Fibroblast of lung (primary cell): ENCODE results near the gene SPATA6L. TPM values are rescaled to one million over a fixed set of nuclear protein-coding genes. Genes with fewer than 3 reads are reported as not detected.

Experiments
- DNase-seq, 2 donors: peaks; one replicate each; pipeline versions ENCODE4 v3.0.0 to v3.0.0-alpha.2; 2010; ENCODE audit warnings: low read depth in 2 of 2
- H2AFZ ChIP-seq: 2 replicates; pipeline ENCODE4 v1.5.1; 2012; ENCODE audit warnings: low read length, control low read depth, inconsistent platforms
- H3K27ac ChIP-seq: 2 replicates; pipeline ENCODE4 v1.5.1; 2011; ENCODE audit warnings: low read length, control low read depth; ENCODE audit not compliant: insufficient read depth
- H3K27me3 ChIP-seq: 2 replicates; pipeline ENCODE4 v1.5.1; 2011; ENCODE audit warnings: mild to moderate bottlenecking, low read length; ENCODE audit not compliant: control insufficient read depth, insufficient read depth
- H3K36me3 ChIP-seq: 2 replicates; pipeline ENCODE4 v1.5.1; 2011; ENCODE audit warnings: low read length; ENCODE audit not compliant: control insufficient read depth, insufficient read depth
- H3K4me1 ChIP-seq: 2 replicates; pipeline ENCODE4 v1.5.1; 2011; ENCODE audit warnings: low read length; ENCODE audit not compliant: control insufficient read depth, insufficient read depth; ENCODE audit errors: extremely low read depth
- H3K4me2 ChIP-seq: 2 replicates; pipeline ENCODE4 v1.5.1; 2011; ENCODE audit warnings: low read length, control low read depth; ENCODE audit not compliant: insufficient read depth; ENCODE audit errors: extremely low read depth
- H3K4me3 ChIP-seq, 4 experiments: fragments of 200-600 bp in 1 of 4; sonication (generic) in 1 of 4; replicated peaks in 1 of 4; 2 replicates each; pipeline ENCODE4 v1.5.1; 2011 to 2016; ENCODE audit warnings: low read length in 4 of 4, low read depth in 3 of 4, mild to moderate bottlenecking in 3 of 4, control low read depth in 2 of 4, inconsistent platforms in 1 of 4, mixed read lengths in 1 of 4; ENCODE audit not compliant: insufficient read depth in 1 of 4; ENCODE audit errors: control extremely low read depth in 1 of 4
- H3K79me2 ChIP-seq: 2 replicates; pipeline ENCODE4 v1.5.1; 2012; ENCODE audit warnings: mild to moderate bottlenecking, low read length, inconsistent platforms; ENCODE audit not compliant: control insufficient read depth, insufficient read depth
- H3K9ac ChIP-seq: 2 replicates; pipeline ENCODE4 v1.5.1; 2011; ENCODE audit warnings: mild to moderate bottlenecking, low read length, control low read depth; ENCODE audit not compliant: insufficient read depth
- H3K9me3 ChIP-seq: 2 replicates; pipeline ENCODE4 v1.5.1; 2012; ENCODE audit warnings: low read depth, low read length; ENCODE audit not compliant: control insufficient read depth, insufficient read depth
- H4K20me1 ChIP-seq: 2 replicates; pipeline ENCODE4 v1.5.1; 2011; ENCODE audit warnings: low read length; ENCODE audit not compliant: control insufficient read depth, insufficient read depth; ENCODE audit errors: extremely low read depth
- EZH2 ChIP-seq: IDR thresholded peaks from 2 replicates; pipeline ENCODE4 v1.5.1; 2012; ENCODE audit warnings: low read length, control low read depth, mild to moderate bottlenecking; ENCODE audit errors: missing control alignments
- polyA plus RNA-seq, 2 donors: library from polyadenylated mRNA; depleted of rRNA in 1 of 2; stranded (reverse) in 1 of 2; unstranded in 1 of 2; fragments of >200 nt; gene quantifications; 2 replicates each; pipeline ENCODE4 v1.2.1, GENCODE V29; 2011 to 2012; ENCODE audit warnings: missing spikeins in 1 of 2
- total RNA-seq: library from RNA; depleted of rRNA; stranded (reverse); fragments of >200 nt; gene quantifications from 2 replicates; pipeline ENCODE4 v1.2.1, GENCODE V29; 2014
- TF ChIP-seq, protein P1 (sequence below), 2 donors: IDR thresholded peaks in 1 of 2; conservative IDR thresholded peaks in 1 of 2; 1 replicate in 1 of 2; 2 replicates in 1 of 2; pipeline ENCODE4 v1.5.1; 2011 to 2012; ENCODE audit warnings: low read length in 2 of 2, control low read depth in 1 of 2, inconsistent platforms in 1 of 2, low read depth in 1 of 2, mild to moderate bottlenecking in 1 of 2

The SPATA6L gene
- total and polyA plus RNA-seq, 2 donors (not counting 1 experiment from before 2014, with no cell fraction given), result 0.54 to 1.2 TPM

DNA sequence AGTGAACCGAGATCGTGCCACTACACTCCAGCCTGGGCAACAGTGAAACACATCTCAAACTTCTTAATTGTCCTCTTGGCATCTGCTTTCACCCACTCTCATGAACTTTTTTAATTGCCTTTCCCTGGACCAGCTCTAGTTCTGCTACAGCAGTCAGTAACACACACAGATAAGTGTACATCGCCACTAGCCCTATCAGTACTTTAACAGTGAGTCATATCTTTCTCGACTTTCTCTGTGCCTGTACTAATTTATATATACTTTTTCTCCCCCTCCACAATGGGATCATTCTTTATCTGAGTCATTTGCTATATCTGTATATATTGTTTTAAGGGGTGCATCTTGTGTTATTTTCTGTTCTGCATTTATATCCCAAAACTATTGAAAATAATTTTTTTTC, 19.8 kb upstream of the SPATA6L start:
- Histone ChIP-seq H2AFZ (no peak overlapping the region), H3K27ac (no peak overlapping the region), H3K79me2 (peaks cover 20% of the 10 kb centered on the region), H3K9ac (no peak overlapping the region), H3K27me3 (no peaks in the 10 kb centered on the region), H3K4me2 (no peak overlapping the region), H3K4me1 (peaks cover 7% of the 10 kb centered on the region), H3K9me3 (no peaks in the 10 kb centered on the region), H3K36me3 (peaks cover 2% of the 10 kb centered on the region), H3K4me3 (no peak overlapping the region), H4K20me1 (no peaks in the 10 kb centered on the region)
- peak in 1 of 2 donors; percentile 53 for DNase-seq
- TF ChIP-seq EZH2, result no peak
- TF ChIP-seq, protein P1, sequence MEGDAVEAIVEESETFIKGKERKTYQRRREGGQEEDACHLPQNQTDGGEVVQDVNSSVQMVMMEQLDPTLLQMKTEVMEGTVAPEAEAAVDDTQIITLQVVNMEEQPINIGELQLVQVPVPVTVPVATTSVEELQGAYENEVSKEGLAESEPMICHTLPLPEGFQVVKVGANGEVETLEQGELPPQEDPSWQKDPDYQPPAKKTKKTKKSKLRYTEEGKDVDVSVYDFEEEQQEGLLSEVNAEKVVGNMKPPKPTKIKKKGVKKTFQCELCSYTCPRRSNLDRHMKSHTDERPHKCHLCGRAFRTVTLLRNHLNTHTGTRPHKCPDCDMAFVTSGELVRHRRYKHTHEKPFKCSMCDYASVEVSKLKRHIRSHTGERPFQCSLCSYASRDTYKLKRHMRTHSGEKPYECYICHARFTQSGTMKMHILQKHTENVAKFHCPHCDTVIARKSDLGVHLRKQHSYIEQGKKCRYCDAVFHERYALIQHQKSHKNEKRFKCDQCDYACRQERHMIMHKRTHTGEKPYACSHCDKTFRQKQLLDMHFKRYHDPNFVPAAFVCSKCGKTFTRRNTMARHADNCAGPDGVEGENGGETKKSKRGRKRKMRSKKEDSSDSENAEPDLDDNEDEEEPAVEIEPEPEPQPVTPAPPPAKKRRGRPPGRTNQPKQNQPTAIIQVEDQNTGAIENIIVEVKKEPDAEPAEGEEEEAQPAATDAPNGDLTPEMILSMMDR (conservative IDR thresholded peaks at IDR 0.05 in 1 of 2, IDR thresholded peaks at IDR 0.05 in 1 of 2; ENCODE audit: low read depth in 1 of 2, low read length in 2 of 2), result no peak

DNA sequence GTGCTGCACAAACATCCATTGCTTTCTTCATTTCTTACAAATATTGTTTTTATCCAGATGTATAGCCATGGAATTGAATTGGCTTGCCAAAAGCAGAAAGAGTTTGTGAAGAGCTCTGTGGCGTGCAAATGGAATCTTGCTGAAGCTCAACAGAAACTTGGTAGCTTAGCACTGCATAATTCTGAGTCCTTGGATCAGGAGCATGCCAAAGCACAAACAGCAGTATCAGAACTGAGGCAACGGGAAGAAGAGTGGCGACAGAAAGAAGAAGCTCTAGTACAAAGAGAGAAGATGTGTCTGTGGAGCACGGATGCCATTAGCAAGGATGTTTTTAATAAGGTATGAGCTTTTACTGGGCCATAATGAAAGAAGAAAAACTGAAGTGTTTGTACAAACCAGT, 18.5 kb upstream of the SPATA6L start:
- no peak overlapping the region for H2AFZ ChIP-seq
- peaks cover 32% of the 10 kb centered on the region for H3K79me2 ChIP-seq
- no peaks in the 10 kb centered on the region for H3K27me3 ChIP-seq
- H3K4me2 ChIP-seq, result no peak overlapping the region
- H4K20me1 ChIP-seq, result no peaks in the 10 kb centered on the region
- H3K36me3 ChIP-seq, result peaks cover 2% of the 10 kb centered on the region
- TF ChIP-seq, protein P1 (conservative IDR thresholded peaks at IDR 0.05 in 1 of 2, IDR thresholded peaks at IDR 0.05 in 1 of 2; ENCODE audit: low read depth in 1 of 2, low read length in 2 of 2), result no peak
- TF ChIP-seq EZH2, result no peak
- no peaks in the 10 kb centered on the region for H3K9me3 ChIP-seq
- no peak overlapping the region for H3K4me3 ChIP-seq
- H3K9ac ChIP-seq, result no peak overlapping the region
- DNase-seq, result no peak
- H3K4me1 ChIP-seq, result peaks cover 8% of the 10 kb centered on the region
- H3K27ac ChIP-seq, result no peak overlapping the region

DNA sequence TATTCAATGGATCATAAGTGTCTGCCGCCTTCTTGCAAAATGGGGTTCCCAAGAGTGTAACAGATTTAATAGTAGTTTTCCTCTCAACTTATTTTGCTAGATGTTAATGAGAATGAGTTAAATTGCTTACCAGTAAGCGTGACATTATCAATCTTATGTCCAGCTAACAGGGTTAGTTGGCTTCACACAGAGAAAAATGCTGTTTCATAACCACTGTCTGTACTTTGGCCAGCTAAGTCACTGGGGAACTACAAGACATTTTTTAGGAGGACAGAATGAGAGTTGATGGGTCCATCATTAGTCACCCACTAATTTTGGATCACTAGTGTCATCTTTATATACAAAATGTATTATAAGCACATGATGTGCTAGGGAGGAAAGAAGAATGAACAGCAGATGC, 14.5 kb upstream of the SPATA6L start:
- Histone ChIP-seq H2AFZ (no peak overlapping the region), H3K36me3 (no peaks in the 10 kb centered on the region), H3K9me3 (no peaks in the 10 kb centered on the region), H3K27ac (peak overlapping the region; percentile 80), H3K4me3 (peak overlapping the region; percentile 58 to 95 (median 87)), H3K27me3 (no peaks in the 10 kb centered on the region), H3K9ac (no peak overlapping the region), H3K4me1 (peaks cover 4% of the 10 kb centered on the region), H4K20me1 (no peaks in the 10 kb centered on the region), H3K79me2 (peaks cover 34% of the 10 kb centered on the region), H3K4me2 (peak overlapping the region; percentile 80)
- TF ChIP-seq, protein P1 (conservative IDR thresholded peaks at IDR 0.05 in 1 of 2, IDR thresholded peaks at IDR 0.05 in 1 of 2; ENCODE audit: low read depth in 1 of 2, low read length in 2 of 2), result no peak
- TF ChIP-seq EZH2, result no peak
- DNase-seq, result peak; percentile 35 to 55
